CD14-positive monocyte (primary cell): ENCODE measurements around the gene MYO1C. TPM values are rescaled to one million over a fixed set of nuclear protein-coding genes. Genes with fewer than 3 reads are reported as not detected.
A peak's percentile ranks its signal among the peaks of the same experiment; 100 is the strongest.

ENCODE experiments used
- DNase-seq, 3 donors: peaks; one replicate each; pipeline ENCODE4 v3.0.0-alpha.2; 2011 to 2022
- H2AFZ ChIP-seq: 2 replicates; pipeline ENCODE4 v1.6.0; 2012; ENCODE audit warnings: mild to moderate bottlenecking, low read depth, low read length, inconsistent platforms; ENCODE audit not compliant: insufficient read depth, poor library complexity, severe bottlenecking
- H3K27ac ChIP-seq, 2 donors: 1 replicate in 1 of 2; 2 replicates in 1 of 2; pipeline ENCODE4 v1.5.1; 2012 to 2013; ENCODE audit warnings: low read length in 2 of 2, control low read depth in 1 of 2, inconsistent platforms in 1 of 2, low read depth in 1 of 2, mild to moderate bottlenecking in 1 of 2
- H3K27me3 ChIP-seq, 2 donors: one replicate each; pipeline versions ENCODE4 v1.6.0 to v1.6.1; 2011 to 2013; ENCODE audit warnings: low read length in 2 of 2; ENCODE audit not compliant: control insufficient read depth in 2 of 2, insufficient read depth in 2 of 2
- H3K36me3 ChIP-seq, 2 donors: replicated peaks in 1 of 2; 1 replicate in 1 of 2; 2 replicates in 1 of 2; pipeline versions ENCODE4 v1.5.1 to v1.6.1; 2012 to 2013; ENCODE audit warnings: low read length in 2 of 2, control low read depth in 1 of 2, inconsistent platforms in 1 of 2, mild to moderate bottlenecking in 1 of 2; ENCODE audit not compliant: insufficient read depth in 2 of 2, control insufficient read depth in 1 of 2
- H3K4me1 ChIP-seq, 2 donors: 1 replicate in 1 of 2; 2 replicates in 1 of 2; pipeline versions ENCODE4 v1.5.1 to v1.6.1; 2012 to 2013; ENCODE audit warnings: low read length in 2 of 2, control low read depth in 1 of 2, inconsistent platforms in 1 of 2, mild to moderate bottlenecking in 1 of 2, moderate library complexity in 1 of 2; ENCODE audit not compliant: insufficient read depth in 2 of 2, control insufficient read depth in 1 of 2
- H3K4me2 ChIP-seq: replicated peaks from 2 replicates; pipeline ENCODE3; 2012; ENCODE audit warnings: low read length, moderate library complexity, mild to moderate bottlenecking; ENCODE audit not compliant: poor library complexity, severe bottlenecking; ENCODE audit errors: extremely low read depth
- H3K4me3 ChIP-seq, 3 experiments: fragments of 200-600 bp in 1 of 3; sonication (generic) in 1 of 3; replicated peaks in 1 of 3; 1 replicate in 2 of 3; 2 replicates in 1 of 3; pipeline ENCODE4 v1.5.1; 2011 to 2013; ENCODE audit warnings: low read length in 3 of 3, mild to moderate bottlenecking in 3 of 3, control low read depth in 2 of 3, low read depth in 2 of 3, inconsistent platforms in 1 of 3, moderate library complexity in 1 of 3
- H3K79me2 ChIP-seq: 2 replicates; pipeline ENCODE4 v1.6.0; 2012; ENCODE audit warnings: mild to moderate bottlenecking, control low read depth, inconsistent platforms, low read length, moderate library complexity; ENCODE audit not compliant: insufficient read depth
- H3K9ac ChIP-seq: 2 replicates; pipeline ENCODE4 v1.6.0; 2017; ENCODE audit warnings: low read length, mild to moderate bottlenecking; ENCODE audit not compliant: insufficient read depth, poor library complexity, severe bottlenecking
- H3K9me3 ChIP-seq, 2 donors: replicated peaks in 1 of 2; 1 replicate in 1 of 2; 2 replicates in 1 of 2; pipeline versions ENCODE4 v1.5.1 to v1.6.1; 2012 to 2013; ENCODE audit warnings: low read length in 2 of 2, control low read depth in 1 of 2; ENCODE audit not compliant: control insufficient read depth in 1 of 2, insufficient read depth in 1 of 2
- H4K20me1 ChIP-seq: 2 replicates; pipeline ENCODE4 v1.6.0; 2012; ENCODE audit warnings: mild to moderate bottlenecking, low read length, control low read depth, moderate library complexity; ENCODE audit not compliant: insufficient read depth
- H3K27ac Mint-ChIP-seq, 7 donors: one replicate each; pipeline ENCODE4 v1.8.0; 2020; ENCODE audit warnings: mild to moderate bottlenecking in 7 of 7, mixed read lengths in 7 of 7, moderate library complexity in 6 of 7, inconsistent platforms in 2 of 7
- H3K27me3 Mint-ChIP-seq, 3 donors: one replicate each; pipeline ENCODE4 v1.8.0; 2021 to 2022; ENCODE audit warnings: low read depth in 3 of 3, mild to moderate bottlenecking in 3 of 3, mixed read lengths in 3 of 3, moderate library complexity in 3 of 3, inconsistent platforms in 1 of 3
- H3K36me3 Mint-ChIP-seq, 2 donors: one replicate each; pipeline ENCODE4 v1.8.0; 2020; ENCODE audit warnings: mixed read lengths in 2 of 2, inconsistent platforms in 1 of 2, mild to moderate bottlenecking in 1 of 2
- H3K4me1 Mint-ChIP-seq: one replicate; pipeline ENCODE4 v1.8.0; 2020; ENCODE audit warnings: mild to moderate bottlenecking, mixed read lengths
- H3K4me3 Mint-ChIP-seq, 2 donors: one replicate each; pipeline ENCODE4 v1.8.0; 2020; ENCODE audit warnings: mild to moderate bottlenecking in 2 of 2, mixed read lengths in 2 of 2, moderate library complexity in 1 of 2
- H3K9me3 Mint-ChIP-seq, 7 donors: one replicate each; pipeline ENCODE4 v1.8.0; 2020 to 2022; ENCODE audit warnings: mixed read lengths in 7 of 7, mild to moderate bottlenecking in 6 of 7, moderate library complexity in 6 of 7, inconsistent platforms in 2 of 7
- CTCF ChIP-seq: fragments of 200-600 bp; IDR thresholded peaks from one replicate; pipeline ENCODE4 v1.8.0; 2022; ENCODE audit warnings: antibody characterized with exemption, mild to moderate bottlenecking
- WGBS: methylation state at CpG from one replicate; pipeline ENCODE4 v1.1.5; 2013; ENCODE audit warnings: missing lambda C conversion rate; ENCODE audit not compliant: insufficient coverage; 5-methylcytosine and 5-hydroxymethylcytosine counted together
- intact Hi-C, 2 donors: fragments of 100-400 bp; cut with micrococcal nuclease; formaldehyde crosslinking; loops; one replicate each; pipeline versions ENCODE4 v1.15.0 to v1.15.1; 2023
- polyA plus RNA-seq, 3 donors: library from polyadenylated mRNA; depleted of rRNA in 1 of 3; unstranded in 2 of 3; stranded (reverse) in 1 of 3; fragments of 300-500 nt in 2 of 3; fragments of >200 nt in 1 of 3; fragmentation: Illumina TruSeq in 2 of 3; gene quantifications; 1 replicate in 2 of 3; 2 replicates in 1 of 3; pipeline ENCODE4 v1.2.3, GENCODE V29; 2012 to 2021

Gene MYO1C
- polyA plus RNA-seq, 3 donors: 2.5 to 9.5 (median 3.1) TPM

- no peak overlapping the region for H3K9ac ChIP-seq
- no peak for TF ChIP-seq CTCF
- H3K4me3 Mint-ChIP-seq: no peak overlapping the region
- no peak overlapping the region for H3K27ac Mint-ChIP-seq
- no peak overlapping the region for H3K27ac ChIP-seq
- DNase-seq: no peak
- H3K36me3 Mint-ChIP-seq: peaks cover 86 to 99% of the 10 kb centered on the region in 2 donors
- 100% methylated on average over 1 of the region's 4 CpGs for WGBS
- H3K4me2 ChIP-seq: no peak overlapping the region
- H2AFZ ChIP-seq: no peak overlapping the region
- H3K36me3 ChIP-seq: peaks cover 82 to 98% of the 10 kb centered on the region in 2 donors
- no peaks in the 10 kb centered on the region for H3K79me2 ChIP-seq
- peaks cover 6% of the 10 kb centered on the region for H3K4me1 Mint-ChIP-seq
- H3K9me3 ChIP-seq: no peaks in the 10 kb centered on the region
- H4K20me1 ChIP-seq: peaks cover 5% of the 10 kb centered on the region
- H3K27me3 ChIP-seq: no peaks in the 10 kb centered on the region
- intact Hi-C loops: loop anchor here in 1 of 2 donors (10.0 kb wide), 1 partner anchor 261 kb away; the partner anchor contains the start of genes BHLHA9 and TRARG1
- H3K27me3 Mint-ChIP-seq: peaks cover 0 to 2% (median 1%) of the 10 kb centered on the region in 3 donors
- no peak overlapping the region for H3K4me3 ChIP-seq
- H3K9me3 Mint-ChIP-seq: no peaks in the 10 kb centered on the region
- H3K4me1 ChIP-seq: no peaks in the 10 kb centered on the region
These were observed 43.3 kb upstream of the MYO1C start for GRCh38 chr17:1535737-1536136.

- over 99% methylated on average over 19 of the region's 24 CpGs for WGBS
- Histone ChIP-seq H3K4me3 (no peak overlapping the region), H2AFZ (no peak overlapping the region), H3K27me3 (no peaks in the 10 kb centered on the region), H3K4me2 (no peak overlapping the region), H4K20me1 (peaks cover 13% of the 10 kb centered on the region), H3K36me3 (peaks cover 80 to 97% of the 10 kb centered on the region in 2 donors), H3K9ac (no peak overlapping the region), H3K4me1 (no peaks in the 10 kb centered on the region), H3K79me2 (no peaks in the 10 kb centered on the region), H3K27ac (no peak overlapping the region), H3K9me3 (no peaks in the 10 kb centered on the region)
- DNase-seq: no peak
- H3K27ac Mint-ChIP-seq: peak overlapping the region in 3 of 7 donors; percentile 7 to 38 (median 17)
- no peak for TF ChIP-seq CTCF
- H3K4me1 Mint-ChIP-seq: peaks cover 6% of the 10 kb centered on the region
- H3K4me3 Mint-ChIP-seq: no peak overlapping the region
- intact Hi-C loops: loop anchor here in 1 of 2 donors (5.0 to 10.0 kb wide), 2 partner anchors 171 to 259 kb away; partner anchors contain the start of genes BHLHA9 and TRARG1
- H3K9me3 Mint-ChIP-seq: no peaks in the 10 kb centered on the region
- peaks cover 78 to 98% of the 10 kb centered on the region in 2 donors for H3K36me3 Mint-ChIP-seq
- peaks cover 0 to 3% (median 2%) of the 10 kb centered on the region in 3 donors for H3K27me3 Mint-ChIP-seq
These were observed 41.3 kb upstream of the MYO1C start for GRCh38 chr17:1533661-1534325.
